ENCODE results near the gene TBX1.

Gene TBX1

GRCh38 chr22:19760058-19760950 lies at the start of gene TBX1:
TBX1 (plus strand) TSS chr22:19760778; CDS start chr22:19760844, 66 bp downstream.
- no peak for TF ChIP-seq EZH2 (IDR thresholded peaks at IDR 0.05; ENCODE audit: borderline replicate concordance, low read depth, low read length, severe bottlenecking)
- no peaks in the 10 kb centered on the region for H3K9me3 ChIP-seq (ENCODE audit: insufficient read depth, low read length, severe bottlenecking)
- DNase-seq, result no peak
- H3K27me3 ChIP-seq (ENCODE audit: insufficient read depth, low read length, poor library complexity), result no peaks in the 10 kb centered on the region
- no peaks in the 10 kb centered on the region for H3K79me2 ChIP-seq (ENCODE audit: insufficient read depth, low read length)
- no peak within 1 kb of the TSS for H3K4me2 ChIP-seq (ENCODE audit: insufficient read depth, low read length)
- H4K20me1 ChIP-seq (ENCODE audit: insufficient read depth, low read length), result no peaks in the 10 kb centered on the region
- no peak within 1 kb of the TSS for H2AFZ ChIP-seq (ENCODE audit: low read depth, low read length)
- H3K9ac ChIP-seq (ENCODE audit: low read depth, low read length), result no peak within 1 kb of the TSS
- no peak within 1 kb of the TSS for H3K4me3 ChIP-seq (ENCODE audit: low read depth in 1 of 2, low read length in 2 of 2)
- no peak within 1 kb of the TSS for H3K27ac ChIP-seq (ENCODE audit: low read length)
- H3K36me3 ChIP-seq (ENCODE audit: insufficient read depth, low read length), result no peaks in the 10 kb centered on the region
- peaks cover 6% of the 10 kb centered on the region for H3K4me1 ChIP-seq (ENCODE audit: insufficient read depth, low read length)
- no peak for ATAC-seq (ENCODE audit: insufficient read depth, low read depth)

GRCh38 chr22:19713245-19713644 lies 47.3 kb upstream of the TBX1 start:
- peaks cover 9% of the 10 kb centered on the region for H3K4me1 ChIP-seq (ENCODE audit: insufficient read depth, low read length)
- H3K27ac ChIP-seq (ENCODE audit: low read length), result no peak overlapping the region
- no peaks in the 10 kb centered on the region for H3K79me2 ChIP-seq (ENCODE audit: insufficient read depth, low read length)
- H3K4me3 ChIP-seq (ENCODE audit: low read depth in 1 of 2, low read length in 2 of 2), result no peak overlapping the region
- H2AFZ ChIP-seq (ENCODE audit: low read depth, low read length), result no peak overlapping the region
- no peak for ATAC-seq (ENCODE audit: insufficient read depth, low read depth)
- no peak for TF ChIP-seq CTCF (IDR thresholded peaks at IDR 0.05; ENCODE audit: borderline replicate concordance, extremely low read depth, low read length, poor library complexity, severe bottlenecking)
- TF ChIP-seq EZH2 (IDR thresholded peaks at IDR 0.05; ENCODE audit: borderline replicate concordance, low read depth, low read length, severe bottlenecking), result no peak
- H3K36me3 ChIP-seq (ENCODE audit: insufficient read depth, low read length), result no peaks in the 10 kb centered on the region
- H4K20me1 ChIP-seq (ENCODE audit: insufficient read depth, low read length), result no peaks in the 10 kb centered on the region; the same call in none of the 2 replicates
- no peaks in the 10 kb centered on the region for H3K9me3 ChIP-seq (ENCODE audit: insufficient read depth, low read length, severe bottlenecking)
- no peak overlapping the region for H3K9ac ChIP-seq (ENCODE audit: low read depth, low read length)
- H3K4me2 ChIP-seq (ENCODE audit: insufficient read depth, low read length), result no peak overlapping the region
- no peak for DNase-seq
- H3K27me3 ChIP-seq (ENCODE audit: insufficient read depth, low read length, poor library complexity), result no peaks in the 10 kb centered on the region

- DNase-seq, result no peak
- H3K9me3 ChIP-seq (ENCODE audit: insufficient read depth, low read length, severe bottlenecking), result no peaks in the 10 kb centered on the region
- H3K27ac ChIP-seq (ENCODE audit: low read length), result no peak overlapping the region
- TF ChIP-seq EZH2 (IDR thresholded peaks at IDR 0.05; ENCODE audit: borderline replicate concordance, low read depth, low read length, severe bottlenecking), result no peak
- TF ChIP-seq CTCF (IDR thresholded peaks at IDR 0.05; ENCODE audit: borderline replicate concordance, extremely low read depth, low read length, poor library complexity, severe bottlenecking), result no peak
- no peak overlapping the region for H3K4me2 ChIP-seq (ENCODE audit: insufficient read depth, low read length)
- no peak for ATAC-seq (ENCODE audit: insufficient read depth, low read depth)
- H3K4me3 ChIP-seq (ENCODE audit: low read depth in 1 of 2, low read length in 2 of 2), result no peak overlapping the region
- no peaks in the 10 kb centered on the region for H3K27me3 ChIP-seq (ENCODE audit: insufficient read depth, low read length, poor library complexity)
- H2AFZ ChIP-seq (ENCODE audit: low read depth, low read length), result no peak overlapping the region
- no peaks in the 10 kb centered on the region for H3K36me3 ChIP-seq (ENCODE audit: insufficient read depth, low read length)
- H3K79me2 ChIP-seq (ENCODE audit: insufficient read depth, low read length), result no peaks in the 10 kb centered on the region
- no peaks in the 10 kb centered on the region; the same call in none of the 2 replicates for H4K20me1 ChIP-seq (ENCODE audit: insufficient read depth, low read length)
- H3K4me1 ChIP-seq (ENCODE audit: insufficient read depth, low read length), result peaks cover 14% of the 10 kb centered on the region
- no peak overlapping the region for H3K9ac ChIP-seq (ENCODE audit: low read depth, low read length)
These were observed 46.8 kb upstream of the TBX1 start for GRCh38 chr22:19713650-19714311.

Measured in DND-41 (cell line).